Astrocyte of the cerebellum (primary cell): ENCODE measurements around the gene PIR.

Experiments
- DNase-seq: peaks from one replicate; pipeline ENCODE4 v3.0.0-alpha.2; 2011; ENCODE audit warnings: low read depth
- H3K4me3 ChIP-seq: 2 replicates; pipeline ENCODE4 v1.5.1; 2011; ENCODE audit warnings: mild to moderate bottlenecking, low read depth, low read length, moderate library complexity
- CTCF ChIP-seq: IDR thresholded peaks from 2 replicates; pipeline ENCODE4 v1.5.1; 2012; ENCODE audit warnings: low read length, low read depth, moderate library complexity, mild to moderate bottlenecking; ENCODE audit errors: missing control alignments
- in situ Hi-C: cut with HindIII; loops from 2 replicates; pipeline ENCODE4 v1.10.0; 2017; ENCODE audit warnings: low sequenced_read_pairs

PIR gene

GRCh38 chrX:15418041-15418706, 75.0 kb downstream of the PIR start:
- no peak for TF ChIP-seq CTCF
- DNase-seq = no peak
- no peak overlapping the region for H3K4me3 ChIP-seq
- in situ Hi-C loops = no loop called here

- no peak for DNase-seq
Measured at GRCh38 chrX:15416133-15416993, 76.8 kb downstream of the PIR start.

GRCh38 chrX:15413101-15413500, 80.0 kb downstream of the PIR start:
- H3K4me3 ChIP-seq = no peak overlapping the region
- no peak for DNase-seq
- in situ Hi-C loops = no loop called here
- TF ChIP-seq CTCF = no peak

More at GRCh38 chrX:15416133-15416993, 76.8 kb downstream of the PIR start:
- in situ Hi-C loops = no loop called here
- TF ChIP-seq CTCF = no peak
- H3K4me3 ChIP-seq = no peak overlapping the region

- H3K4me3 ChIP-seq = no peak overlapping the region
- in situ Hi-C loops = no loop called here
- no peak for TF ChIP-seq CTCF
- DNase-seq = no peak
Measured at GRCh38 chrX:15410947-15411346, 82.2 kb downstream of the PIR start.

- in situ Hi-C loops = no loop called here
- TF ChIP-seq CTCF = no peak
- no peak for DNase-seq
- no peak overlapping the region for H3K4me3 ChIP-seq
Measured at GRCh38 chrX:15410430-15410829, 82.7 kb downstream of the PIR start.

- no peak for TF ChIP-seq CTCF
- in situ Hi-C loops = no loop called here
- no peak overlapping the region for H3K4me3 ChIP-seq
- DNase-seq = no peak
Measured at GRCh38 chrX:15405846-15406245, 87.3 kb downstream of the PIR start.
